CD4-positive, alpha-beta T cell (primary cell): ENCODE data around the gene GLTP. TPM values are rescaled to one million over a fixed set of nuclear protein-coding genes. Genes with fewer than 3 reads are reported as not detected.

Experiments
- ATAC-seq: fragments of 200-7000 bp; cut with Tn5 transposase; one replicate; pipeline ENCODE4 v1.10.0; 2022; ENCODE audit warnings: mild to moderate bottlenecking; ENCODE audit not compliant: poor library complexity
- CTCF ChIA-PET: fragments of 350-600 bp; sonication (Branson Sonifier 250); formaldehyde crosslinking; loops from one replicate; lab custom pipeline; 2021; ENCODE audit warnings: antibody characterized with exemption, inconsistent platforms; lab: Charles Lee
- POLR2A ChIA-PET: fragments of 350-600 bp; sonication (Branson Sonifier 250); formaldehyde crosslinking; loops from one replicate; lab custom pipeline; 2021; ENCODE audit warnings: antibody characterized with exemption, inconsistent platforms; lab: Charles Lee
- DNase-seq, 14 experiments: peaks; one replicate each; pipeline ENCODE4 v3.0.0-alpha.2; 2013 to 2020; ENCODE audit warnings: mixed read lengths in 2 of 14
- H3K27ac ChIP-seq, 2 donors: one replicate each; pipeline versions ENCODE4 v1.5.1 to v1.7.0; 2013; ENCODE audit warnings: low read length in 2 of 2, low read depth in 1 of 2, mild to moderate bottlenecking in 1 of 2
- H3K27me3 ChIP-seq, 2 experiments: 1 replicate in 1 of 2; 2 replicates in 1 of 2; pipeline versions ENCODE4 v1.6.1 to v1.7.0; 2013; ENCODE audit warnings: low read length in 2 of 2, control low read depth in 1 of 2, mild to moderate bottlenecking in 1 of 2, moderate library complexity in 1 of 2; ENCODE audit not compliant: insufficient read depth in 2 of 2, control insufficient read depth in 1 of 2
- H3K36me3 ChIP-seq: one replicate; pipeline ENCODE4 v1.6.1; 2013; ENCODE audit warnings: low read length, control low read depth; ENCODE audit not compliant: insufficient read depth
- H3K4me1 ChIP-seq: one replicate; pipeline ENCODE4 v1.6.1; 2013; ENCODE audit warnings: low read length, control low read depth; ENCODE audit not compliant: insufficient read depth
- H3K4me3 ChIP-seq: one replicate; pipeline ENCODE4 v1.5.1; 2013; ENCODE audit warnings: mild to moderate bottlenecking, low read length, moderate library complexity
- H3K9me3 ChIP-seq, 2 experiments: 1 replicate in 1 of 2; 2 replicates in 1 of 2; pipeline versions ENCODE4 v1.6.1 to v1.7.0; 2013; ENCODE audit warnings: low read length in 2 of 2, mild to moderate bottlenecking in 2 of 2, control low read depth in 1 of 2, moderate library complexity in 1 of 2; ENCODE audit not compliant: control insufficient read depth in 1 of 2, insufficient read depth in 1 of 2
- H3K27ac Mint-ChIP-seq: one replicate; pipeline ENCODE4 v1.8.0; 2020; ENCODE audit warnings: mixed read lengths
- H3K27me3 Mint-ChIP-seq: one replicate; pipeline ENCODE4 v1.8.0; 2021; ENCODE audit warnings: mixed read lengths
- H3K36me3 Mint-ChIP-seq: one replicate; pipeline ENCODE4 v1.8.0; 2021; ENCODE audit warnings: low read depth, mixed read lengths
- H3K4me1 Mint-ChIP-seq: one replicate; pipeline ENCODE4 v1.8.0; 2021; ENCODE audit warnings: low read depth, mixed read lengths
- H3K4me3 Mint-ChIP-seq: one replicate; pipeline ENCODE4 v1.8.0; 2020; ENCODE audit warnings: mild to moderate bottlenecking, mixed read lengths
- H3K9me3 Mint-ChIP-seq: one replicate; pipeline ENCODE4 v1.8.0; 2020; ENCODE audit warnings: mixed read lengths
- CTCF ChIP-seq: fragments of 200-600 bp; IDR thresholded peaks from one replicate; pipeline ENCODE4 v1.8.0; 2022; ENCODE audit warnings: antibody characterized with exemption, mild to moderate bottlenecking
- intact Hi-C, 2 experiments: fragments of 100-400 bp; cut with DNase I in 1 of 2; cut with micrococcal nuclease in 1 of 2; formaldehyde crosslinking; loops; one replicate each; pipeline versions ENCODE4 v1.15.1 to v1.9.0; 2023 to 2025; cut with DNase I, micrococcal nuclease
- total RNA-seq, 174 experiments: library from RNA in 2 of 174; stranded (reverse) in 2 of 174; gene quantifications; one replicate each; pipeline ENCODE4 v1.2.3 and lab custom pipeline; 2021 to 2026

The GLTP gene
- total RNA-seq, 2 experiments from 2014 or later, result 24.8 to 25.2 TPM

- POLR2A ChIA-PET, result no interaction called here
- H3K27me3 Mint-ChIP-seq, result no peaks in the 10 kb centered on the region
- no peak overlapping the region for H3K27ac Mint-ChIP-seq
- Histone ChIP-seq H3K36me3 (no peaks in the 10 kb centered on the region), H3K27me3 (no peaks in the 10 kb centered on the region), H3K4me1 (peaks cover 8% of the 10 kb centered on the region), H3K4me3 (no peak overlapping the region), H3K9me3 (no peaks in the 10 kb centered on the region), H3K27ac (no peak overlapping the region)
- no peaks in the 10 kb centered on the region for H3K9me3 Mint-ChIP-seq
- no peaks in the 10 kb centered on the region for H3K4me1 Mint-ChIP-seq
- H3K36me3 Mint-ChIP-seq, result no peaks in the 10 kb centered on the region
- CTCF ChIA-PET, result no interaction called here
- DNase-seq, result no peak
- no peak overlapping the region for H3K4me3 Mint-ChIP-seq
- ATAC-seq, result no peak
- intact Hi-C loops, result no loop called here
- no peak for TF ChIP-seq CTCF
Measured at GRCh38 chr12:109842021-109842420, 38.3 kb downstream of the GLTP start.

DNA sequence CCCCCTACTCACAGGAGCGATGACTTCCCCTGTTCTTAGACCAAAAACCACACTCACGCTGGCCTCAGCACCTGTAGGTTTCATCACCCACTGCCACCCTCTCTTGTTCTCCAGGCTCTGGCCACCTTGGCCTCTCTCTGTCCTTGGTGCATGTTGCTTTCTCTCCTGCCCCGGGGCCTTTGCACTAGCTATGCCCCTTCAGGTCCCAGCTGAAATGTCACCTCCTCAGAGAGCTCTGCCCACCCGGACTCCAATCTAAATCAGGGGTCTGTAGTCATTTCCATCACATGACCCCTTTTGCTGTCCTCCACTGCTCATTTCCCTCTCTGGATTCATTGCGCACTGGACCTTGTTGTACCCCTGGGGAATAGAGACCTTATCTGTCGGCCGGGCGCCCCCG, 39.0 kb downstream of the GLTP start:
- no peaks in the 10 kb centered on the region for H3K36me3 Mint-ChIP-seq
- no peaks in the 10 kb centered on the region for H3K27me3 ChIP-seq
- DNase-seq, result no peak
- no peak overlapping the region for H3K4me3 Mint-ChIP-seq
- no peak overlapping the region for H3K4me3 ChIP-seq
- no peaks in the 10 kb centered on the region for H3K4me1 Mint-ChIP-seq
- no peak overlapping the region for H3K27ac Mint-ChIP-seq
- ChIA-PET CTCF (no interaction called here), POLR2A (no interaction called here)
- no peaks in the 10 kb centered on the region for H3K9me3 Mint-ChIP-seq
- no peak overlapping the region for H3K27ac ChIP-seq
- H3K4me1 ChIP-seq, result peaks cover 8% of the 10 kb centered on the region
- no peaks in the 10 kb centered on the region for H3K27me3 Mint-ChIP-seq
- TF ChIP-seq CTCF, result no peak
- intact Hi-C loops, result no loop called here
- no peaks in the 10 kb centered on the region for H3K36me3 ChIP-seq
- ATAC-seq, result no peak
- H3K9me3 ChIP-seq, result no peaks in the 10 kb centered on the region

- Histone ChIP-seq H3K27me3 (no peaks in the 10 kb centered on the region), H3K27ac (no peak overlapping the region), H3K36me3 (no peaks in the 10 kb centered on the region), H3K4me1 (peaks cover 6% of the 10 kb centered on the region), H3K4me3 (no peak overlapping the region), H3K9me3 (no peaks in the 10 kb centered on the region)
- no peaks in the 10 kb centered on the region for H3K4me1 Mint-ChIP-seq
- no peak overlapping the region for H3K27ac Mint-ChIP-seq
- intact Hi-C loops, result no loop called here
- ChIA-PET POLR2A (no interaction called here), CTCF (no interaction called here)
- H3K9me3 Mint-ChIP-seq, result no peaks in the 10 kb centered on the region
- H3K36me3 Mint-ChIP-seq, result no peaks in the 10 kb centered on the region
- DNase-seq (no peak), ATAC-seq (no peak)
- peaks cover under 1% of the 10 kb centered on the region for H3K27me3 Mint-ChIP-seq
- TF ChIP-seq CTCF, result no peak
- no peak overlapping the region for H3K4me3 Mint-ChIP-seq
Measured at GRCh38 chr12:109840305-109841074, 39.9 kb downstream of the GLTP start.
